ENCODE data around the gene C4orf50. TPM values are rescaled to one million over a fixed set of nuclear protein-coding genes. Genes with fewer than 3 reads are reported as not detected.

Gene C4orf50
- total RNA-seq, 4 donors from 2014 or later, result not detected

GRCh38 chr4:5969777-5970176, 48.5 kb downstream of the C4orf50 start:
- H3K9me3 ChIP-seq, result no peaks in the 10 kb centered on the region
- H3K4me3 ChIP-seq, result no peak overlapping the region
- H3K27me3 ChIP-seq, result peaks cover 39% of the 10 kb centered on the region
- H3K4me1 ChIP-seq, result no peaks in the 10 kb centered on the region
- DNase-seq (ENCODE audit: low spot score in 2 of 2), result peak in 1 of 2 donors; percentile 55
- no peak overlapping the region for H3K27ac ChIP-seq
- 74% methylated on average over 6 of the region's 6 CpGs for WGBS
- TF ChIP-seq EP300 (IDR thresholded peaks at IDR 0.05) (no peak), POLR2AphosphoS5 (IDR thresholded peaks at IDR 0.05) (no peak), CTCF (IDR thresholded peaks at IDR 0.05) (no peak)
- H3K36me3 ChIP-seq, result no peaks in the 10 kb centered on the region

GRCh38 chr4:5969336-5969735, 48.9 kb downstream of the C4orf50 start:
- H3K4me3 ChIP-seq, result no peak overlapping the region
- DNase-seq (ENCODE audit: low spot score in 2 of 2), result peak in 1 of 2 donors; percentile 45
- H3K4me1 ChIP-seq, result no peaks in the 10 kb centered on the region
- peaks cover 35% of the 10 kb centered on the region for H3K27me3 ChIP-seq
- no peaks in the 10 kb centered on the region for H3K9me3 ChIP-seq
- WGBS, result 89% methylated on average over 5 of the region's 5 CpGs
- H3K27ac ChIP-seq, result no peak overlapping the region
- no peaks in the 10 kb centered on the region for H3K36me3 ChIP-seq
- TF ChIP-seq CTCF (IDR thresholded peaks at IDR 0.05) (no peak), POLR2A (IDR thresholded peaks at IDR 0.05) (no peak), EP300 (IDR thresholded peaks at IDR 0.05) (no peak), POLR2AphosphoS5 (IDR thresholded peaks at IDR 0.05) (no peak)

- no peak for TF ChIP-seq CTCF (IDR thresholded peaks at IDR 0.05)
- no peak for TF ChIP-seq POLR2AphosphoS5 (IDR thresholded peaks at IDR 0.05)
- TF ChIP-seq POLR2A (IDR thresholded peaks at IDR 0.05), result no peak
- no peak for TF ChIP-seq EP300 (IDR thresholded peaks at IDR 0.05)
- Histone ChIP-seq H3K36me3 (no peaks in the 10 kb centered on the region), H3K27me3 (peaks cover 24% of the 10 kb centered on the region), H3K27ac (no peak overlapping the region), H3K4me1 (no peaks in the 10 kb centered on the region), H3K4me3 (no peak overlapping the region), H3K9me3 (no peaks in the 10 kb centered on the region)
- 96% methylated on average over 10 of the region's 10 CpGs for WGBS
- peak in 1 of 2 donors; percentile 48 for DNase-seq (ENCODE audit: low spot score in 2 of 2)
Measured at GRCh38 chr4:5968246-5968645, 50.0 kb downstream of the C4orf50 start.

- no peak for TF ChIP-seq POLR2AphosphoS5 (IDR thresholded peaks at IDR 0.05)
- Histone ChIP-seq H3K9me3 (no peaks in the 10 kb centered on the region), H3K27me3 (peaks cover 21% of the 10 kb centered on the region), H3K36me3 (no peaks in the 10 kb centered on the region), H3K4me1 (no peaks in the 10 kb centered on the region), H3K4me3 (no peak overlapping the region), H3K27ac (no peak overlapping the region)
- DNase-seq (ENCODE audit: low spot score in 2 of 2), result peak in 1 of 2 donors; percentile 38
- 59% methylated on average over 6 of the region's 6 CpGs for WGBS
Measured at GRCh38 chr4:5967783-5968182, 50.4 kb downstream of the C4orf50 start.

GRCh38 chr4:5965225-5965624, 53.0 kb downstream of the C4orf50 start:
- 77% methylated on average over 9 of the region's 9 CpGs for WGBS
- H3K36me3 ChIP-seq, result no peaks in the 10 kb centered on the region
- H3K27me3 ChIP-seq, result peaks cover 28% of the 10 kb centered on the region
- no peak for TF ChIP-seq CTCF (IDR thresholded peaks at IDR 0.05)
- no peak for TF ChIP-seq POLR2A (IDR thresholded peaks at IDR 0.05)
- no peak for TF ChIP-seq POLR2AphosphoS5 (IDR thresholded peaks at IDR 0.05)
- no peak for TF ChIP-seq EP300 (IDR thresholded peaks at IDR 0.05)
- DNase-seq (ENCODE audit: low spot score in 2 of 2), result peak in 1 of 2 donors; percentile 32
- H3K4me3 ChIP-seq, result no peak overlapping the region
- H3K4me1 ChIP-seq, result no peaks in the 10 kb centered on the region
- H3K9me3 ChIP-seq, result no peaks in the 10 kb centered on the region
- H3K27ac ChIP-seq, result no peak overlapping the region

GRCh38 chr4:5964030-5964429, 54.2 kb downstream of the C4orf50 start:
- WGBS, result 33% methylated on average over 5 of the region's 5 CpGs
- no peak overlapping the region for H3K4me3 ChIP-seq
- peak in 1 of 2 donors; percentile 48 for DNase-seq (ENCODE audit: low spot score in 2 of 2)
- no peaks in the 10 kb centered on the region for H3K9me3 ChIP-seq
- H3K36me3 ChIP-seq, result no peaks in the 10 kb centered on the region
- H3K27ac ChIP-seq, result no peak overlapping the region
- TF ChIP-seq EP300 (IDR thresholded peaks at IDR 0.05) (no peak), POLR2A (IDR thresholded peaks at IDR 0.05) (no peak), POLR2AphosphoS5 (IDR thresholded peaks at IDR 0.05) (no peak), CTCF (IDR thresholded peaks at IDR 0.05) (no peak)
- no peaks in the 10 kb centered on the region for H3K4me1 ChIP-seq
- H3K27me3 ChIP-seq, result peaks cover 25% of the 10 kb centered on the region

All from suprapubic skin (tissue), 4 donors.